ENCODE results near the gene APOOL.
"Not testable (repeated sequence)": the region's sequence is repeated elsewhere in the genome, so short reads cannot be mapped to it uniquely, and the experiment has no call there.

The APOOL gene

DNA sequence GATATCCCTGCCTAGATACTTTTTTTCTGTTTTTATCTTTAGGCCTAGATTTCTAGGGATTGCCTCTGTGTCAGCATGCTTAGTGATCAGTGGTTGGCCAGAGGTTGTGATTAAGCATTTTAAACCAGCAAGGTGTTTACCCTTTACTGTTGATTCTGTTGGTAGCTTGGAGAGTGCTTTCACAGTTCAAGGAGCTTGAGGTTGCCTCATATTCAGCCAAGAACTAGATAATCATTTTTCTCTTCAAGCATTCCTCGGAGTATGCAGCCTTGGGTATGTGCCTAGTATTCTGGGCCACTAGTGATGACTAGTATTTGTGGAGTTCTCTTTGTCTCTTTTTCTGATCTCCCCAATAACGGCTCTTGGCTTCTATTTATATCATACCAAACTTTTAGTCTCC lies 20.4 kb downstream of the APOOL start:
- Histone ChIP-seq H3K9ac (ENCODE audit: low read depth, low read length) (no peak overlapping the region), H3K36me3 (ENCODE audit: insufficient read depth, low read depth, low read length) (no peaks in the 10 kb centered on the region), H3K27me3 (ENCODE audit: insufficient read depth, low read length) (no peaks in the 10 kb centered on the region), H3K4me3 (ENCODE audit: low read length) (no peak overlapping the region), H3K27ac (ENCODE audit: low read length) (no peak overlapping the region), H3K9me3 (ENCODE audit: insufficient read depth, low read depth, low read length) (no peaks in the 10 kb centered on the region), H3K4me1 (ENCODE audit: insufficient read depth, low read length) (no peaks in the 10 kb centered on the region)

GRCh38 chrX:85024562-85024961 lies 20.9 kb downstream of the APOOL start:
- H3K9ac ChIP-seq (ENCODE audit: low read depth, low read length), result no peak overlapping the region
- no peak overlapping the region for H3K27ac ChIP-seq (ENCODE audit: low read length)
- H3K27me3 ChIP-seq (ENCODE audit: insufficient read depth, low read length), result no peaks in the 10 kb centered on the region
- no peaks in the 10 kb centered on the region for H3K4me1 ChIP-seq (ENCODE audit: insufficient read depth, low read length)
- no peak overlapping the region for H3K4me3 ChIP-seq (ENCODE audit: low read length)
- no peaks in the 10 kb centered on the region for H3K36me3 ChIP-seq (ENCODE audit: insufficient read depth, low read depth, low read length)
- H3K9me3 ChIP-seq (ENCODE audit: insufficient read depth, low read depth, low read length), result no peaks in the 10 kb centered on the region

DNA sequence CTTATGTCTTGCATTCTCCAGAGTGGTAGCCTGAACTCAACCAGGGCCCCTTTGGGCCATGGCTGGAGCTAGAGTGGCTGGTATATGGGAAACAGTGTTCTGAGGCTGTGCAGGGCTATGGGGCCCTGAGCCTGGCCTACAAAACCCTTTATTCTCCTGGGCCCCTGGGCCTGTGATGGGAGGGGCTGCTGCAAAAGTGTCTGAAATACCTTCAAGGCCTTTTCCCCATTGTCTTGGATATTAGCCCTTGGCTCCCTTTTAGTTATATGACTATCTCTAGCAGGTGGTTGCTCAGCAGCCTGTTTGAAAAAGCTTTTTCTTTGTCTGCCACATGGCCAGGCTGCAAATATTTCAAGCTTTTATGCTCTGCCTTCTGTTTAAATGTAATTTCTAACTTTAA lies 22.5 kb downstream of the APOOL start:
- H3K9me3 ChIP-seq (ENCODE audit: insufficient read depth, low read depth, low read length), result no peaks in the 10 kb centered on the region
- no peak overlapping the region for H3K4me3 ChIP-seq (ENCODE audit: low read length)
- H3K9ac ChIP-seq (ENCODE audit: low read depth, low read length), result no peak overlapping the region
- H3K27me3 ChIP-seq (ENCODE audit: insufficient read depth, low read length), result no peaks in the 10 kb centered on the region
- H3K27ac ChIP-seq (ENCODE audit: low read length), result no peak overlapping the region
- H3K4me1 ChIP-seq (ENCODE audit: insufficient read depth, low read length), result no peaks in the 10 kb centered on the region
- no peaks in the 10 kb centered on the region for H3K36me3 ChIP-seq (ENCODE audit: insufficient read depth, low read depth, low read length)

- Histone ChIP-seq H3K27me3 (ENCODE audit: insufficient read depth, low read length) (no peaks in the 10 kb centered on the region), H3K9me3 (ENCODE audit: insufficient read depth, low read depth, low read length) (no peaks in the 10 kb centered on the region), H3K27ac (ENCODE audit: low read length) (no peak overlapping the region), H3K4me1 (ENCODE audit: insufficient read depth, low read length) (no peaks in the 10 kb centered on the region), H3K4me3 (ENCODE audit: low read length) (no peak overlapping the region), H3K9ac (ENCODE audit: low read depth, low read length) (no peak overlapping the region), H3K36me3 (ENCODE audit: insufficient read depth, low read depth, low read length) (no peaks in the 10 kb centered on the region)
Observed at GRCh38 chrX:85029043-85029442, 25.4 kb downstream of the APOOL start.

GRCh38 chrX:85031505-85031904 lies 27.8 kb downstream of the APOOL start:
- Histone ChIP-seq H3K27ac (ENCODE audit: low read length) (no peak overlapping the region), H3K27me3 (ENCODE audit: insufficient read depth, low read length) (no peaks in the 10 kb centered on the region), H3K4me3 (ENCODE audit: low read length) (no peak overlapping the region), H3K9ac (ENCODE audit: low read depth, low read length) (no peak overlapping the region), H3K36me3 (ENCODE audit: insufficient read depth, low read depth, low read length) (no peaks in the 10 kb centered on the region), H3K4me1 (ENCODE audit: insufficient read depth, low read length) (no peaks in the 10 kb centered on the region), H3K9me3 (ENCODE audit: insufficient read depth, low read depth, low read length) (no peaks in the 10 kb centered on the region)

DNA sequence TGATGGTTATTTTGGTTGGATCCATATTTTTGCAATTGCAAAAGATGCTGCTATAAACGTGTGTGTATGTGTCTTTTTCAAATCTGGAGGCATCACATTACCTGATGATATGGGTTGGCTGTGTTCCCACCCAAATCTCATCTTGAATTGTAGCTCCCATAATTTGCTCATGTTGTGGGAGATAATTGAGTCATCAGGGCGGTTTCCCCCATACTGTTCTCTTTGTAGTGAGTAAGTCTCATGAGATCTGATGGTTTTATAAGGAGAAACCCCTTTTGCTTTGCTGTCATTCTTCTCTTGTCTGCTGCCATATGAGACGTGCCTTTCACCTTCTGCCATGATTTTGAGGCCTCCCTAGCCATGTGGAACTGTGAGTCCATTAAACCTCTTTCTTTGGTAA lies 33.4 kb downstream of the APOOL start:
- no peaks in the 10 kb centered on the region for H3K36me3 ChIP-seq (ENCODE audit: insufficient read depth, low read depth, low read length)
- H3K9ac ChIP-seq (ENCODE audit: low read depth, low read length), result no peak overlapping the region
- no peak overlapping the region for H3K27ac ChIP-seq (ENCODE audit: low read length)
- H3K4me3 ChIP-seq (ENCODE audit: low read length), result no peak overlapping the region
- no peaks in the 10 kb centered on the region for H3K27me3 ChIP-seq (ENCODE audit: insufficient read depth, low read length)
- H3K4me1 ChIP-seq (ENCODE audit: insufficient read depth, low read length), result no peaks in the 10 kb centered on the region
- no peaks in the 10 kb centered on the region for H3K9me3 ChIP-seq (ENCODE audit: insufficient read depth, low read depth, low read length)

- H3K27ac ChIP-seq (ENCODE audit: low read length), result no peak overlapping the region
- no peak overlapping the region for H3K9ac ChIP-seq (ENCODE audit: low read depth, low read length)
- no peak overlapping the region for H3K4me3 ChIP-seq (ENCODE audit: low read length)
- no peaks in the 10 kb centered on the region; the same call in 1 of the 2 replicates for H3K36me3 ChIP-seq (ENCODE audit: insufficient read depth, low read depth, low read length)
- H3K9me3 ChIP-seq (ENCODE audit: insufficient read depth, low read depth, low read length), result no peaks in the 10 kb centered on the region
- H3K27me3 ChIP-seq (ENCODE audit: insufficient read depth, low read length), result no peaks in the 10 kb centered on the region
- H3K4me1 ChIP-seq (ENCODE audit: insufficient read depth, low read length), result no peaks in the 10 kb centered on the region
Observed at GRCh38 chrX:85051627-85052026, 48.0 kb downstream of the APOOL start.

DNA sequence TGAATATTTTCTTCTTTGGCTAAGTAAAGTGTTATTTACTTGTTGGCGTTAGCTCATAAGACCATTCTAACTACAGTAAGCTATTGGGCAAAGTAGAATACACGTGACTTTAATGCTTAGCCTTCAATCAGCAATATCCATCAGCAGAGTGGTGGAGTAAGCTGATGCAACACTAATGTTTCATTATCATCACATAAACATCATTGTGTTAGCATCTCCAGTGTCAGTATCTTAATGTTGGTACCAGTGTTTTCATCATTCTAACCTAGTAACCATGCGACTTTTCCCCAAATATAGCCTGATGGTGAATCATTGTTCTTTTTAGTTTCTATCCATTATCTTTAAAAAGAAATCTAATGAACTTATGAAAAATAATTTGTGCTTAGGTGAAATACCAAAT lies 48.5 kb downstream of the APOOL start:
- Histone ChIP-seq H3K36me3 (ENCODE audit: insufficient read depth, low read depth, low read length) (no peaks in the 10 kb centered on the region), H3K9me3 (ENCODE audit: insufficient read depth, low read depth, low read length) (no peaks in the 10 kb centered on the region), H3K27ac (ENCODE audit: low read length) (no peak overlapping the region), H3K27me3 (ENCODE audit: insufficient read depth, low read length) (no peaks in the 10 kb centered on the region), H3K4me3 (ENCODE audit: low read length) (no peak overlapping the region), H3K9ac (ENCODE audit: low read depth, low read length) (no peak overlapping the region), H3K4me1 (ENCODE audit: insufficient read depth, low read length) (no peaks in the 10 kb centered on the region)

DNA sequence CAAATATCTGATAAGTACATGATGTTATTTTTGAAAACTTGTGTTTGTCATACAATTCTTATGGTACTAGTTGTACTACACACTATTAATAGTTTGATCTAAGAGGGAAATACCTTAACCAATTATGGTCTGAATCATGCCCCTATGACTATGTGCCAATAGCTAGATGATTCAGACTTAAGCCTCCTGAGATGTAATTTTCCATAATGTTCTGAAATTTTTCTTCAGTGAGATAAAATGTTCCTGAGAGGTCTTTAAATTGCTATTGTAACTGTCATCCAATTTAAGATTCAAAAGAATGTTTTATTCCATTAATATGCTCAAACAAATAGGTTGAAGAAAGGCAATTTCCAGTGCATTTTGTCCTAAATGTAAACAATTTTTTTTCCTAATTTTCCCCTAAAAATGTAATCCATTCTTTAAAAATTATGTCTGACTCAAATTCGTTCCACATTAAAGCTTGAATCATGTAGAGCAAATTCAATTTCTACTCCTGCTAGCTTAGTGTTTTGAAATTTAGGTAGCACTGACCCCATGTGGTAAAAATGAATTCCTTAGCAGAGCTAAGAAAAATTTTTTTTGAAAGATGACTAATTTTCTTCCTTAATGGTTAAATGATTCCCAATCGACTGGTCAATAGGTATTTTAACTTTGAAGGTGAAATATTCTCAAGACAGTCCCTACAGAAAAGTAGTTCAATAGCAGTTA lies 49.1 kb downstream of the APOOL start:
- no peaks in the 10 kb centered on the region for H3K27me3 ChIP-seq (ENCODE audit: insufficient read depth, low read length)
- no peak overlapping the region for H3K9ac ChIP-seq (ENCODE audit: low read depth, low read length)
- H3K4me3 ChIP-seq (ENCODE audit: low read length), result no peak overlapping the region
- H3K36me3 ChIP-seq (ENCODE audit: insufficient read depth, low read depth, low read length), result no peaks in the 10 kb centered on the region
- no peak overlapping the region for H3K27ac ChIP-seq (ENCODE audit: low read length)
- H3K4me1 ChIP-seq (ENCODE audit: insufficient read depth, low read length), result no peaks in the 10 kb centered on the region
- H3K9me3 ChIP-seq (ENCODE audit: insufficient read depth, low read depth, low read length), result no peaks in the 10 kb centered on the region

DNA sequence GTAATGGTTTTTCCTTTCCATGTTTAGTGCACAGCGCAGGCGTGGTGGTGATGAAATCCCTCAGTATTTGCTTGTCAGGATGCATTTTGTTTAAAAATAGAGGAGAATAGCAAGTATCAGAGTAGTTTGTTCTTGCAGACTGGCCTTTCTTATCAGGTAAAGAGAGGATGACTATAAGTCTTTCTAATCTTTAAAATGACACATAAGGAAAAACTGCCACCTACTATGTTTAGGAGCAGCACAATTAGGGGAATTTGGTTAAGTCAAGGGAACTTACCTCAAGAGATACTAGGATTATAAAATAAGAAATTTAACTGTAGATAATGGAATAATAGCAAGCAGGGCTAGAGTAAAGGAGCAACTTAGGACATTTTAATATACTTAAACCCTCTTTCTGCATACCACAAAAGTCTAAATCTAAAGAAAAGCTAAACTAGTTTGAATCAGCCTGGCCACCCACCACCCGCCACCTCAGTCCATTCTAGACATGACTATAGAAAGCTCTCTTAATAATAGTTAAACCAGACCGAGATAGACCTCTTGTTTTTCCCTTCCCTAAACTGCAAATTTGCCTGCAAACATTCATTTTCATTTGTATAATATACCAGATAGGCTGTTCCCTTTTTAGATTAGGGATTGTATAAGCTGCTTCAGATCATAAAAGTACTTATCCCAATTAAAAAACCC lies 62.0 kb downstream of the APOOL start:
- H3K4me1 ChIP-seq (ENCODE audit: insufficient read depth, low read length), result no peaks in the 10 kb centered on the region
- H3K9ac ChIP-seq (ENCODE audit: low read depth, low read length), result no peak overlapping the region
- H3K36me3 ChIP-seq (ENCODE audit: insufficient read depth, low read depth, low read length), result no peaks in the 10 kb centered on the region
- no peak overlapping the region for H3K27ac ChIP-seq (ENCODE audit: low read length)
- H3K4me3 ChIP-seq (ENCODE audit: low read length), result no peak overlapping the region
- no peaks in the 10 kb centered on the region for H3K9me3 ChIP-seq (ENCODE audit: insufficient read depth, low read depth, low read length)
- H3K27me3 ChIP-seq (ENCODE audit: insufficient read depth, low read length), result no peaks in the 10 kb centered on the region

GRCh38 chrX:85077247-85077646 lies 73.6 kb downstream of the APOOL start:
- H3K9me3 ChIP-seq (ENCODE audit: insufficient read depth, low read depth, low read length); H3K4me1 ChIP-seq (ENCODE audit: insufficient read depth, low read length); H3K36me3 ChIP-seq (ENCODE audit: insufficient read depth, low read depth, low read length); H3K4me3 ChIP-seq (ENCODE audit: low read length); H3K27me3 ChIP-seq (ENCODE audit: insufficient read depth, low read length); H3K9ac ChIP-seq (ENCODE audit: low read depth, low read length); H3K27ac ChIP-seq (ENCODE audit: low read length): not testable (repeated sequence)

- peaks cover 4% of the 10 kb centered on the region; the same call in 1 of the 2 replicates for H3K36me3 ChIP-seq (ENCODE audit: insufficient read depth, low read depth, low read length)
- no peak overlapping the region for H3K4me3 ChIP-seq (ENCODE audit: low read length)
- no peaks in the 10 kb centered on the region for H3K4me1 ChIP-seq (ENCODE audit: insufficient read depth, low read length)
Observed at GRCh38 chrX:85084770-85085393, 81.2 kb downstream of the APOOL start.

More at GRCh38 chrX:85084770-85085393, 81.2 kb downstream of the APOOL start:
- no peaks in the 10 kb centered on the region for H3K27me3 ChIP-seq (ENCODE audit: insufficient read depth, low read length)
- no peak overlapping the region for H3K27ac ChIP-seq (ENCODE audit: low read length)
- H3K9me3 ChIP-seq (ENCODE audit: insufficient read depth, low read depth, low read length), result no peaks in the 10 kb centered on the region
- no peak overlapping the region for H3K9ac ChIP-seq (ENCODE audit: low read depth, low read length)
